ENCODE data around the gene SGIP1.

- TF ChIP-seq CTCF (IDR thresholded peaks at IDR 0.05): no peak
- TF ChIP-seq POLR2A (IDR thresholded peaks at IDR 0.05): no peak
Measured at GRCh38 chr1:66505671-66506392, 28.1 kb upstream of the SGIP1 start.
